Endothelial cell of umbilical vein (primary cell): ENCODE measurements around the gene LMX1A. TPM values are rescaled to one million over a fixed set of nuclear protein-coding genes. Genes with fewer than 3 reads are reported as not detected.

Source experiments
- BruUV-seq: library from RNA; stranded (reverse); fragments of 400-500 nt; replicated peaks from 2 replicates; lab custom pipeline; 2021; lab: Mats Ljungman, UMichigan
- CTCF ChIA-PET: fragments of 300-600, 350-600 bp; sonication (Branson Sonifier 250); formaldehyde crosslinking; loops from one replicate; lab custom pipeline; 2021; ENCODE audit warnings: antibody characterized with exemption, inconsistent platforms; lab: Charles Lee
- POLR2A ChIA-PET: fragments of 300-600, 350-600 bp; sonication (Branson Sonifier 250); formaldehyde crosslinking; loops from one replicate; lab custom pipeline; 2021; ENCODE audit warnings: antibody characterized with exemption, inconsistent platforms; lab: Charles Lee
- DNase-seq: peaks from one replicate; pipeline ENCODE4 v3.0.0-alpha.2; 2011; ENCODE audit warnings: low read depth, low spot score
- FAIRE-seq: peaks from 2 replicates; lab custom pipeline; 2011; peaks lifted over from hg19 to GRCh38; lab: Jason Lieb, UNC
- H2AFZ ChIP-seq: 2 replicates; pipeline ENCODE4 v1.6.0; 2012; ENCODE audit warnings: low read depth, low read length, control low read depth, inconsistent platforms
- H3K27ac ChIP-seq: 2 replicates; pipeline ENCODE4 v1.5.1; 2011; ENCODE audit warnings: low read depth, mild to moderate bottlenecking, control low read depth, low read length, moderate library complexity; ENCODE audit not compliant: insufficient read depth
- H3K27me3 ChIP-seq, 2 experiments: 2 replicates each; pipeline versions ENCODE4 v1.6.0 to v1.6.1; 2011; ENCODE audit warnings: low read length in 2 of 2, mixed read lengths in 1 of 2; ENCODE audit not compliant: control insufficient read depth in 2 of 2, insufficient read depth in 2 of 2
- H3K36me3 ChIP-seq, 2 experiments: 2 replicates in 1 of 2; 3 replicates in 1 of 2; pipeline ENCODE4 v1.5.1; 2011; ENCODE audit warnings: low read length in 2 of 2, mild to moderate bottlenecking in 1 of 2, moderate library complexity in 1 of 2; ENCODE audit not compliant: control insufficient read depth in 2 of 2, insufficient read depth in 2 of 2; ENCODE audit errors: extremely low read depth in 1 of 2
- H3K4me1 ChIP-seq: 3 replicates; pipeline ENCODE4 v1.5.1; 2011; ENCODE audit warnings: mild to moderate bottlenecking, low read length; ENCODE audit not compliant: control insufficient read depth, insufficient read depth; ENCODE audit errors: extremely low read depth
- H3K4me2 ChIP-seq: 2 replicates; pipeline ENCODE4 v1.6.1; 2011; ENCODE audit warnings: low read length, control low read depth, mixed read lengths; ENCODE audit not compliant: insufficient read depth
- H3K4me3 ChIP-seq, 3 experiments: fragments of 200-600 bp in 1 of 3; sonication (generic), shearing (Covaris generic) in 1 of 3; replicated peaks in 1 of 3; 2 replicates each; pipeline ENCODE4 v1.5.1; 2011 to 2016; ENCODE audit warnings: control low read depth in 3 of 3, low read length in 3 of 3, mild to moderate bottlenecking in 2 of 3, inconsistent platforms in 1 of 3, low read depth in 1 of 3, moderate library complexity in 1 of 3; ENCODE audit not compliant: insufficient read depth in 1 of 3
- H3K79me2 ChIP-seq: 2 replicates; pipeline ENCODE4 v1.6.0; 2012; ENCODE audit warnings: low read length, inconsistent platforms; ENCODE audit not compliant: control insufficient read depth, insufficient read depth
- H3K9ac ChIP-seq: replicated peaks from 2 replicates; pipeline ENCODE3; 2011; ENCODE audit warnings: low read length, control low read depth; ENCODE audit not compliant: insufficient read depth; ENCODE audit errors: extremely low read depth
- H3K9me1 ChIP-seq: replicated peaks from 3 replicates; pipeline ENCODE4 v1.6.0; 2011; ENCODE audit warnings: mild to moderate bottlenecking, low read length; ENCODE audit not compliant: control insufficient read depth, insufficient read depth; ENCODE audit errors: extremely low read depth
- H3K9me3 ChIP-seq: replicated peaks from 2 replicates; pipeline ENCODE4 v1.5.1; 2012; ENCODE audit warnings: low read length, inconsistent platforms; ENCODE audit not compliant: control insufficient read depth, insufficient read depth
- H4K20me1 ChIP-seq: replicated peaks from 2 replicates; pipeline ENCODE3; 2011; ENCODE audit warnings: mild to moderate bottlenecking, low read length; ENCODE audit not compliant: control insufficient read depth, insufficient read depth; ENCODE audit errors: extremely low read depth
- CTCF ChIP-seq, 2 donors: IDR thresholded peaks; 1 replicate in 1 of 2; 2 replicates in 1 of 2; pipeline ENCODE4 v1.5.1; 2011; ENCODE audit warnings: low read length in 2 of 2, mild to moderate bottlenecking in 2 of 2, moderate library complexity in 2 of 2, control low read depth in 1 of 2, inconsistent platforms in 1 of 2, low read depth in 1 of 2; ENCODE audit not compliant: insufficient read depth in 1 of 2; ENCODE audit errors: extremely low read depth in 1 of 2
- EZH2 ChIP-seq: IDR thresholded peaks from 2 replicates; pipeline ENCODE4 v1.6.1; 2012; ENCODE audit warnings: borderline replicate concordance, low read depth, mild to moderate bottlenecking, moderate library complexity, low read length, inconsistent platforms; ENCODE audit not compliant: severe bottlenecking
- FOS ChIP-seq: IDR thresholded peaks from 2 replicates; pipeline ENCODE4 v1.6.1; 2011; ENCODE audit warnings: mild to moderate bottlenecking, low read length, moderate library complexity, borderline replicate concordance; ENCODE audit not compliant: insufficient read depth
- GATA2 ChIP-seq: IDR thresholded peaks from 2 replicates; pipeline ENCODE4 v1.7.0; 2011; ENCODE audit warnings: low read depth, mild to moderate bottlenecking, moderate library complexity, mixed read lengths, low read length; ENCODE audit not compliant: insufficient read length, insufficient read depth
- JUN ChIP-seq: IDR thresholded peaks from 2 replicates; pipeline ENCODE4 v1.6.1; 2011; ENCODE audit warnings: borderline replicate concordance, low read depth; ENCODE audit not compliant: insufficient read length, insufficient read depth
- MAX ChIP-seq: IDR thresholded peaks from 2 replicates; pipeline ENCODE4 v1.6.1; 2011; ENCODE audit not compliant: insufficient read depth, insufficient read length
- MYC ChIP-seq: IDR thresholded peaks from one replicate; pipeline ENCODE4 v1.6.1; 2011; ENCODE audit warnings: mild to moderate bottlenecking, low read depth, low read length
- POLR2A ChIP-seq: IDR thresholded peaks from 2 replicates; pipeline ENCODE4 v1.6.1; 2012; ENCODE audit warnings: low read depth, mild to moderate bottlenecking, control low read depth, low read length
- POLR2AphosphoS5 ChIP-seq: IDR thresholded peaks from 2 replicates; pipeline ENCODE4 v1.6.1; 2012; ENCODE audit warnings: low read depth, mild to moderate bottlenecking, control low read depth, low read length, moderate library complexity; ENCODE audit not compliant: insufficient read depth
- dilution Hi-C: fragments of 300-500 bp; cut with MboI; formaldehyde crosslinking; loops from one replicate; pipeline ENCODE4 v1.15.0; 2019; ENCODE audit warnings: low sequenced_read_pairs; ENCODE audit not compliant: extremely low pct_ligation_motif_present
- intact Hi-C: fragments of 100-400 bp; cut with micrococcal nuclease; formaldehyde crosslinking; loops from one replicate; pipeline ENCODE4 v1.10.0; 2022
- polyA plus RNA-seq, 4 experiments: library from polyadenylated mRNA; depleted of rRNA in 3 of 4; stranded (reverse) in 3 of 4; unstranded in 1 of 4; fragments of >200 nt; gene quantifications; 2 replicates each; pipeline versions ENCODE4 v1.2.1 to v1.2.3, GENCODE V29; 2011 to 2012; ENCODE audit warnings: missing spikeins in 1 of 4
- total RNA-seq: library from RNA; stranded (reverse); gene quantifications from 2 replicates; pipeline ENCODE4 v1.2.3, GENCODE V29; 2021

LMX1A gene
- total and polyA plus RNA-seq, 2 donors (not counting 3 experiments of a cell fraction or from before 2014, with no cell fraction given) = not detected

GRCh38 chr1:165161130-165161529, 195.4 kb downstream of the LMX1A start:
- H3K9me3 ChIP-seq = no peaks in the 10 kb centered on the region
- no peak for FAIRE-seq
- no peak overlapping the region for H3K4me3 ChIP-seq
- ChIA-PET POLR2A (no interaction called here), CTCF (interaction anchor here (2.0 kb wide), 1 partner anchor 47 kb away, joined by 4 read pairs; no protein-coding TSS in a partner anchor)
- no peak overlapping the region for H3K9ac ChIP-seq
- TF ChIP-seq MYC = no peak
- TF ChIP-seq POLR2A = no peak
- TF ChIP-seq POLR2AphosphoS5 = no peak
- TF ChIP-seq FOS = no peak
- no peak for TF ChIP-seq MAX
- TF ChIP-seq JUN = no peak
- no peak for TF ChIP-seq GATA2
- TF ChIP-seq EZH2 = no peak
- TF ChIP-seq CTCF (IDR thresholded peaks at IDR 0.05; ENCODE audit: extremely low read depth in 1 of 2, insufficient read depth in 1 of 2, low read depth in 1 of 2, low read length in 2 of 2) = no peak
- intact Hi-C loops (no loop called here), dilution Hi-C loops (no loop called here)
- H3K9me1 ChIP-seq = no peaks in the 10 kb centered on the region
- no peaks in the 10 kb centered on the region for H3K79me2 ChIP-seq
- no peak for DNase-seq
- BruUV-seq = no TSS peak
- no peak overlapping the region for H2AFZ ChIP-seq
- no peak overlapping the region for H3K4me2 ChIP-seq
- H3K4me1 ChIP-seq = no peaks in the 10 kb centered on the region
- no peak overlapping the region for H3K27ac ChIP-seq
- no peaks in the 10 kb centered on the region for H3K36me3 ChIP-seq
- H4K20me1 ChIP-seq = no peaks in the 10 kb centered on the region
- no peaks in the 10 kb centered on the region for H3K27me3 ChIP-seq
